RWPE1 (cell line): ENCODE measurements around the gene GNLY.

Source experiments
- CTCF ChIA-PET: fragments of 350-600 bp; sonication (Branson Sonifier 250); formaldehyde crosslinking; extraction: SDS; loops from one replicate; lab custom pipeline; 2021; lab: Yijun Ruan, JAX
- POLR2A ChIA-PET: fragments of 400-600 bp; formaldehyde crosslinking; extraction: SDS; loops from one replicate; lab custom pipeline; 2020; ENCODE audit warnings: antibody characterized with exemption; ENCODE audit not compliant: low non-redundant PET; lab: Yijun Ruan, JAX
- DNase-seq: peaks from one replicate; pipeline ENCODE4 v3.0.0; 2012; ENCODE audit warnings: low spot score
- H3K27ac ChIP-seq: fragments of 450-650 bp; 2 replicates; pipeline ENCODE4 v1.5.1; 2017
- TF ChIP-seq, protein P1 (sequence below): fragments of 450-650 bp; conservative IDR thresholded peaks from 2 replicates; pipeline ENCODE4 v1.5.1; 2017; ENCODE audit warnings: low read depth, mild to moderate bottlenecking

Gene GNLY

DNA sequence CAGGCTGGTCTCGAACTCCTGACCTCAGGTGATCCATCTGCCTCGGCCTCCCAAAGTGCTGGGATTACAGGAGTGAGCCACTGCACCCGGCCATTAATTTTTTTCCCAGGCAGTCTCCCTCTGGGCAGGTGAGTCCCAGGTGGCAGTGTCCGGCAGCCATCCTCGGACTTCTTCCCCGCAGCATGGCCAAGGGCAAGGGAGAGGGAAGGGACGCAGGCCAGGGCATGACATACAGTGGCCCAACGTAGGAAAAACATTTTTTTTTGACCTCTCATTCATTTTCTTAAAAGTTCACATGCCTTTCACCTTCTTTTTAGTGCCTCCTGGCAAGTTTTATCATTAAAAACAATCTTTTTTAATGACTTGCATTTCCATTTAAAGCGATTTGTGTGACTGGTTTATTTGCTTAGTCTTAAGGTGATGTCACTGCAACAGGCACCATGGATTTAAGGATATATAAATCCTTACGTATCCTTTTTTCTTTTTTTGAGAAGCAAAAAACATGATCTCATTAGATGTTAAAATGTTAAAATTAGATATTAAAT is 36.6 kb downstream of the GNLY start:
- ChIA-PET CTCF (interaction anchor here (1.1 kb wide), 1 partner anchor 313 kb away, joined by 3 read pairs; no protein-coding TSS in a partner anchor), POLR2A (no interaction called here)
- TF ChIP-seq, protein P1, sequence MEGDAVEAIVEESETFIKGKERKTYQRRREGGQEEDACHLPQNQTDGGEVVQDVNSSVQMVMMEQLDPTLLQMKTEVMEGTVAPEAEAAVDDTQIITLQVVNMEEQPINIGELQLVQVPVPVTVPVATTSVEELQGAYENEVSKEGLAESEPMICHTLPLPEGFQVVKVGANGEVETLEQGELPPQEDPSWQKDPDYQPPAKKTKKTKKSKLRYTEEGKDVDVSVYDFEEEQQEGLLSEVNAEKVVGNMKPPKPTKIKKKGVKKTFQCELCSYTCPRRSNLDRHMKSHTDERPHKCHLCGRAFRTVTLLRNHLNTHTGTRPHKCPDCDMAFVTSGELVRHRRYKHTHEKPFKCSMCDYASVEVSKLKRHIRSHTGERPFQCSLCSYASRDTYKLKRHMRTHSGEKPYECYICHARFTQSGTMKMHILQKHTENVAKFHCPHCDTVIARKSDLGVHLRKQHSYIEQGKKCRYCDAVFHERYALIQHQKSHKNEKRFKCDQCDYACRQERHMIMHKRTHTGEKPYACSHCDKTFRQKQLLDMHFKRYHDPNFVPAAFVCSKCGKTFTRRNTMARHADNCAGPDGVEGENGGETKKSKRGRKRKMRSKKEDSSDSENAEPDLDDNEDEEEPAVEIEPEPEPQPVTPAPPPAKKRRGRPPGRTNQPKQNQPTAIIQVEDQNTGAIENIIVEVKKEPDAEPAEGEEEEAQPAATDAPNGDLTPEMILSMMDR: no peak
- H3K27ac ChIP-seq: no peak overlapping the region
- no peak for DNase-seq

DNA sequence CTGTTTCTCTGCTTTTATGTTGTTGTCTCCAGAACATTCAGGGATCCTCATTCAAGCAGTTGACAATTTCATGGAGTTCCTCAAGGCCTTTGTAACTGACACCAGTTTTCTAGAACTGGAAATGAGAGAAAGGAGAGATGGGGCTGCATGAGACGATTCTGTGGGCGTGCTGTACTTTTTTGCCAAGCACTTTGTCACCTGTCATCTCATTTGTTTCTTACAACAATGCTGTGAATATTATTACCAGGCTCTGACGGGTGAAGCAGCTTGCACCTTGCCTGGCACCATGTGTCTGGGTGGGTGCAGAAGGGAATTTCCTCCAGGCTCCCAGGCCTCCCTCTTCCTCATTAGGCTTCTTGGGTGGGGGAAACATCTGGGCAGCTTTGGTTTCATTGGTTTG is 37.4 kb downstream of the GNLY start:
- ChIA-PET POLR2A (no interaction called here), CTCF (interaction anchor here (0.5 kb wide), 1 partner anchor 99 kb away, joined by 3 read pairs; no protein-coding TSS in a partner anchor)
- no peak for DNase-seq
- H3K27ac ChIP-seq: no peak overlapping the region
- TF ChIP-seq, protein P1: no peak

DNA sequence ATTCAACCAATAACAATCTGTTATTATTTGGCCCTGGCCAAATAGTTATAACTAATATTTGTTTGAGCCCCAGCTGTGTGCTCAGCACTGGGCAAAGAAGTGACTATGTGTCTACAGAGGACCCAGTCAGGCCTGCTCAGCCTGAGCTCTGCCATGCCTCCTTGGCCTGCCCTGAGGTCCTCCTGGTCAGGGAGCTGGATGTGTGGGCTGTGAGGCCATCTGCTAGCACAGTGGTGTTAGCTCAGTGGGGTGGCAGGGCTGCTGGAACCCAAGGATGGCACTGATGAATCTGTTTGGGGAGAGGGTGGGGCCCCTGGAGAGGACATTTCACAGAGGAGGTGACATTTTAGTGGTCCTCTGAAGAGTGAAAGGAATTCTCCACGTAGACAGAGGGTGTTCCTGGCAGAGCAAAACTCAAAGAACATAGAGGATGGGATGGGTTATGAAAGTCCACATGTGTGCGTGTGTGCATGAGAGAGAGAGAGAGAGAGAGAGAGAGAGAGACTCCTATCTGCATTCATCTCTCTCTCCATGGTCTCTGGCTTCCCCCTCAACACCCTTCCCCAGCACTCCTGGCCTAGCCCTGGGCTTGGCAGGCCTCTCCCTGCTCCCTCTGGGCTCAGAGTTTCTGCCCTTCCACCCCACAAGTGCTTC is 38.4 kb downstream of the GNLY start:
- ChIA-PET POLR2A (no interaction called here), CTCF (interaction anchor here (1.0 to 1.4 kb wide), 2 partner anchors 81 to 95 kb away, joined by 3 to 4 read pairs; no protein-coding TSS in a partner anchor)
- H3K27ac ChIP-seq: no peak overlapping the region
- no peak for DNase-seq
- TF ChIP-seq, protein P1: no peak

DNA sequence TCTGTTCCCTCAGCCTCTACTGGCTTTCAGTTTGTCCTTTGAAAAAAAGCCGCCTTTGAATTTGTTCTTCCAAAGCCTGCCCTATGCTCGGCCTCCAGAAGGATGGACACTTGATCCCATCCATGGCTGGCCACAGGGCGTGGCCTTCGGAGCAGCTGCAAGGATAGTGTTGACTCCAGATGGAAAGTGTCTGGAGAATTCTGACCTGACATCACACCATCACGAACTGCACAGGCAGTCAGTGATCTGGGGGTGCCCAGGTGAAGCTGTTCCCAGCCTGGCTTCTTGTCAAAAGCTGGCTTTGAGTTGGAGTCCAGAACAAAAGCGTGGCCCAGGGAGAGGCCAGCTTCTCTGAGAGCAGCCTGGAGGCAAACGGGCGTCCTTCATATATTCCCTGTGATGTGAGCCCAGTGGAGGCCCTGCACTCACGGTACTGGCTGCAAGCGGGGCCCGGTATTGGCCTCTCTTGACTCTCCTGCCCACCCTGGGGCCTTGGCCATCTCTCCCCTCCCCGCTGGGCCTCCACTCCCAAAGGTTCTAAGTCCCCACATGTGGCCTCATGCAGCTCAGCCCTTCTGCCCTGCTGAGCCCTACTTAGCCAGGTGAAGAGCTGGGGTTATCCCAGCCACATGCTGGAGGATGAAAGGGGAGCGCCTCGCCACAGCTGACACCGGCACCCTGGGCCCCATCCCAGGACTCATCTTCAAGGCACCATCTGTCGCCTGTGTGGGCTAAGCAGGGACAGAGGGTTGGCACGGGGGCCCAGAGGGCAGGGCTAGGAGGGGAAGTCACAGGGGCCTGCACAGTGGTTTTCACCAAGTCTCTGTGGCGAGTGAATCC is 39.2 kb downstream of the GNLY start:
- CTCF ChIA-PET: interaction anchor here (1.0 to 1.4 kb wide), 3 partner anchors 9 to 94 kb away, joined by 3 to 4 read pairs (median 3); no protein-coding TSS in a partner anchor
- POLR2A ChIA-PET: no interaction called here
- no peak overlapping the region for H3K27ac ChIP-seq
- TF ChIP-seq, protein P1: no peak
- DNase-seq: no peak

DNA sequence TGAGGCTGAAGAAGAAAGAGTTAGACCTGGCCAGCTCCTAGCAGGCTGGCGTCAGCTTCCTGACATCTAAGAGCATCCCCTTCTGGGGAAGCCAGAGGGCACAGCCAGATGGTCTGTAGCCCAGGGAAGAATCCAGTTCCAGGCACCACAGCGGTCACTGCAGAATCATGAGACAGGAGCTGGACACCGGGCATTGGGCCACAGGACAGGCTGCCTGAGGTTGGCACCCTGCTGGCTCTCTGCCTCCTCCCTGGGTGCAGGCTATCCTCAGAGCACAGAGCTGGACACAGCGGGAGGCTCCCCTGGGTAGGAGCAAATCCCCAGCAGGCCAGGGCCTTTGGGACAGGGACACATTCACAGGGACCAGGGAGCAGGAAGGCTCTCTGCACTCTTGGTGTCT is 39.9 kb downstream of the GNLY start:
- ChIA-PET POLR2A (no interaction called here), CTCF (interaction anchor here (1.4 kb wide), 1 partner anchor 8 kb away, joined by 3 read pairs; no protein-coding TSS in a partner anchor)
- no peak for DNase-seq
- TF ChIP-seq, protein P1: no peak
- no peak overlapping the region for H3K27ac ChIP-seq

DNA sequence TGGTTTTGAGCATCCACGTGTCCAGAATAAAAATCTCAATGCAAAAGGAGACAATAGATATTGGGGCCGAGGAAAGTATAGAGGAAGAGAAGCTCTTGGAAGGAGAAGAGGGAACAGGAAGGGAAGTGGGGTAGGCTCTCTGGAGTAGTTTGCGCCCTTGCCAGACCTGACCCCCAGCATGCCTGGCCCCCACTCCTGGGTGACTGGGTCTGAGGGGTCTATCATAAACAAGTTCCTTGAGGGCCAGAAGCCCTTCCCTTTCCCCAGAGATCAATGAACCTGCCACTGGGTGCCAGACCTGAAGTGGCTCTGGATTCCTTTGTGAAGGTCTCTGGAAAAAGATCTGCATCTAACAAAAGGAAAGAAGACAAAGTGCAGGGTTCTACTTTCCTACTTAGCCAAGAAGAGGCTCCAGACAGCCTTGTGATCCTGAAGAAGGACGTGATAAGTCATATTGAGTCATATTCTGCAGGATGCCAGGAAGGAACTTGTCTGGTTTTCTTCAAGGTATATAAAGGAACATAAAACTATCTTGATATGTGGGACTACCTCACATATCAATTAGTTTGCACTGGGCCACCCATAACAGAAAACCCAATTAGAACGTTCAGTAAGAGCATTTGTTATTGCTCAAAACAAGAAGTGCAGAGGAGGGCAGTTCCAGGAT is 40.9 kb downstream of the GNLY start:
- no peak for DNase-seq
- ChIA-PET POLR2A (no interaction called here), CTCF (interaction anchor here (0.6 to 0.9 kb wide), 3 partner anchors 17 to 273 kb away, joined by 3 to 6 read pairs (median 3); no protein-coding TSS in a partner anchor)
- no peak overlapping the region for H3K27ac ChIP-seq
- TF ChIP-seq, protein P1: no peak
